Left ventricle myocardium inferior (tissue), 1 donor: Measurements from ENCODE around the gene PIK3C3. TPM values are rescaled to one million over a fixed set of nuclear protein-coding genes. Genes with fewer than 3 reads are reported as not detected.
"Not testable (repeated sequence)": the region's sequence is repeated elsewhere in the genome, so short reads cannot be mapped to it uniquely, and the experiment has no call there.

Experiments
- DNase-seq: peaks from one replicate; pipeline ENCODE4 v3.0.0-alpha.2; 2020
- H3K27ac ChIP-seq: fragments of 200-600 bp; replicated peaks from 2 replicates; pipeline ENCODE4 v1.8.0; 2021
- H3K27me3 ChIP-seq: fragments of 200-600 bp; 2 replicates; pipeline ENCODE4 v1.8.0; 2021; ENCODE audit warnings: low read depth
- H3K36me3 ChIP-seq: fragments of 200-600 bp; 2 replicates; pipeline ENCODE4 v1.8.0; 2021
- H3K4me1 ChIP-seq: fragments of 200-600 bp; 2 replicates; pipeline ENCODE4 v1.8.0; 2021
- H3K4me3 ChIP-seq: fragments of 200-600 bp; 2 replicates; pipeline ENCODE4 v1.8.0; 2021; ENCODE audit warnings: mild to moderate bottlenecking, moderate library complexity
- H3K9me3 ChIP-seq: fragments of 200-600 bp; replicated peaks from 2 replicates; pipeline ENCODE4 v1.8.0; 2021
- intact Hi-C: fragments of 100-400 bp; cut with micrococcal nuclease; formaldehyde crosslinking; loops from one replicate; pipeline ENCODE4 v1.11.0; 2022
- total RNA-seq: library from RNA; stranded (reverse); fragmentation: NEBNext Ultra II Directional; extraction: Animal tissue kit (Norgen Biotek cat#: 25700); gene quantifications from one replicate; pipeline ENCODE4 v1.2.1, GENCODE V29; 2021
- TF ChIP-seq, protein P1 (sequence below): fragments of 200-600 bp; IDR thresholded peaks from 2 replicates; pipeline ENCODE4 v1.8.0; 2021; ENCODE audit warnings: antibody characterized with exemption, mild to moderate bottlenecking, borderline replicate concordance
- donor health status: DM: no; HTN: yes; CAD: no; lungs with severe emphysema.

PIK3C3 gene
- total RNA-seq, 1 donor from 2014 or later = 33.2 TPM

DNA sequence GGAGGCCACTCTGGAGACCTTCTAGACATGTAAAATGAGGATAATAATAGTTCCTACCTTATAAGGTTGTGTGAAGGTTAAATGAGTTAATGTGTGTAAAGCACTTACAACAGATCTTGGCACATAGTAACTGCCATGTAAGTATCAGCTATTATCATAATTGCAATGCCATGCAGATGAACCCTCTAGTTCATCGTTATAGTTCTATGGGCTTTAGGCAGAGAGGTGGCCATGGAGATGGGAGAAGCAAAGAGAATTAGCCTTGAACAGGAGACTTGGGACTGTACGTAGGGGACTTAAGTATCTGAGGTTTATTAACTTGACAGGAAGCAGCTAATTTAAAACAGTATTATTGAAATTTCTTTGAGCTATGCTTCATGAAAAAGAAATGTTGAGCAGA, 151.8 kb downstream of the PIK3C3 start:
- intact Hi-C loops = no loop called here
- DNase-seq = no peak
- Histone ChIP-seq H3K27me3 (no peaks in the 10 kb centered on the region), H3K27ac (no peak overlapping the region), H3K4me3 (no peak overlapping the region), H3K4me1 (no peaks in the 10 kb centered on the region), H3K36me3 (no peaks in the 10 kb centered on the region), H3K9me3 (no peaks in the 10 kb centered on the region)
- TF ChIP-seq, protein P1, sequence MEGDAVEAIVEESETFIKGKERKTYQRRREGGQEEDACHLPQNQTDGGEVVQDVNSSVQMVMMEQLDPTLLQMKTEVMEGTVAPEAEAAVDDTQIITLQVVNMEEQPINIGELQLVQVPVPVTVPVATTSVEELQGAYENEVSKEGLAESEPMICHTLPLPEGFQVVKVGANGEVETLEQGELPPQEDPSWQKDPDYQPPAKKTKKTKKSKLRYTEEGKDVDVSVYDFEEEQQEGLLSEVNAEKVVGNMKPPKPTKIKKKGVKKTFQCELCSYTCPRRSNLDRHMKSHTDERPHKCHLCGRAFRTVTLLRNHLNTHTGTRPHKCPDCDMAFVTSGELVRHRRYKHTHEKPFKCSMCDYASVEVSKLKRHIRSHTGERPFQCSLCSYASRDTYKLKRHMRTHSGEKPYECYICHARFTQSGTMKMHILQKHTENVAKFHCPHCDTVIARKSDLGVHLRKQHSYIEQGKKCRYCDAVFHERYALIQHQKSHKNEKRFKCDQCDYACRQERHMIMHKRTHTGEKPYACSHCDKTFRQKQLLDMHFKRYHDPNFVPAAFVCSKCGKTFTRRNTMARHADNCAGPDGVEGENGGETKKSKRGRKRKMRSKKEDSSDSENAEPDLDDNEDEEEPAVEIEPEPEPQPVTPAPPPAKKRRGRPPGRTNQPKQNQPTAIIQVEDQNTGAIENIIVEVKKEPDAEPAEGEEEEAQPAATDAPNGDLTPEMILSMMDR = no peak

DNA sequence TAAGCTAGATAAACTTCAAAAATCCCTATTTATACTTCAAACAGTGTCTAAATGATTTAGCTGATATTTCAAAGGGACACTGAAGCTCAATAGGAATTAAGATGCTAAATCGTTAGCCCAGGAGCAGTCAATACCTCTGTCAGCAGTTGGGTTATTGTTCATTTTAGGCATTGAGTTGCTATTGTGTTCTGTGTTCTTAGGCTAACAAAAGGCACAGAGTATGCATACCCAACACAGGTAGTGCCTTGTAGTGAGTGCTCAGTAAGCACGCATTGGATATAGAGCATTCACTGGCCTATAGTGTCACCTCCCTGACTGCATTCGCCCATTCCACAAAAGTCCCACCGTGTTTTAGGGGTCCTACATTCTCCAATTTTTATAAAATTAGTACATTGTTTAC, 152.3 kb downstream of the PIK3C3 start:
- H3K27me3 ChIP-seq = no peaks in the 10 kb centered on the region
- TF ChIP-seq, protein P1 = no peak
- intact Hi-C loops = no loop called here

DNA sequence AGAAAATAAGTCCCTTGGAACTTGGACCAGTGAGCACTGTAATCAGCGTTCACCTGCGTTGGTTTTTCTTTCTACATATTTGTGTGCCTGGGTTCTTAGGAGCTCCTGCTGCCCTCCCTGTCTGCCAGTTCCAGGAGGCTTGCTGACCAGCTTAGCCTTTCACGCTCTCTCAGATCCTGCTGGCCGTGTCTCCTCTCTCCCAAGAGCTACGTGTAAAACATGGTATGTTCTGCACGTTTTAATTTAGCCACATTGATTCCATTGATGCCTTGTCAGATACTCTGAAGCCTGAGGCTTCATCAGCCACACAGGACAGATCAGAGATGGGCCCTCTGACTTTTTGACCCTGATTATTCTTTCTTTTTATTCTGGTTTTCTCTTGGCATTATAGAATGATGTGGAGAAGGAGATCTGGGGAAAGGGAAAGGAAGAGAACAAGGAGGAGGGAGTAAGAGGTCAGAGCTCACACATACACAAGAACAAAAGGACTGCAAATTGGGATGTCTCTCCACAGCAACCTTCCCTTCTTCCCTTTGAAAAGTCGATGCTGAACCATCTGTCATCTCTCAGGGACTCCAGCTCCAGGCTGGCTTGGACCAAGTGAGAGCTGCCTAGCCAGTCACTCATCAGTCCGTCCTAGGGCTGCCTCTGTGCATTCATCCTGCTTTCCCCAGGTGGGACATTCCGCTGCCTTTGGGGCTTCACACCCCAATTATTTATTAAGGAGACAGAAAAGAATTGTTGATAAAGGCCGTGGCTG, 152.8 kb downstream of the PIK3C3 start:
- H3K27me3 ChIP-seq = no peaks in the 10 kb centered on the region
- no peak for DNase-seq
- no peak overlapping the region for H3K4me3 ChIP-seq
- no peaks in the 10 kb centered on the region for H3K4me1 ChIP-seq
- no peaks in the 10 kb centered on the region for H3K9me3 ChIP-seq
- intact Hi-C loops = no loop called here
- no peak overlapping the region for H3K27ac ChIP-seq
- no peaks in the 10 kb centered on the region for H3K36me3 ChIP-seq
- TF ChIP-seq, protein P1 = no peak

More for the DNA sequence above, 152.3 kb downstream of the PIK3C3 start:
- H3K4me3 ChIP-seq = no peak overlapping the region
- no peak for DNase-seq
- H3K9me3 ChIP-seq = no peaks in the 10 kb centered on the region
- no peak overlapping the region for H3K27ac ChIP-seq
- H3K4me1 ChIP-seq = no peaks in the 10 kb centered on the region
- no peaks in the 10 kb centered on the region for H3K36me3 ChIP-seq

GRCh38 chr18:42112147-42112546, 157.1 kb downstream of the PIK3C3 start:
- H3K27ac ChIP-seq, H3K9me3 ChIP-seq, H3K4me3 ChIP-seq, H3K36me3 ChIP-seq, H3K27me3 ChIP-seq, DNase-seq, H3K4me1 ChIP-seq: not testable (repeated sequence)
- intact Hi-C loops = loop anchor here (10.0 kb wide), 2 partner anchors 183 to 1163 kb away; partner anchors contain the start of gene SYT4

DNA sequence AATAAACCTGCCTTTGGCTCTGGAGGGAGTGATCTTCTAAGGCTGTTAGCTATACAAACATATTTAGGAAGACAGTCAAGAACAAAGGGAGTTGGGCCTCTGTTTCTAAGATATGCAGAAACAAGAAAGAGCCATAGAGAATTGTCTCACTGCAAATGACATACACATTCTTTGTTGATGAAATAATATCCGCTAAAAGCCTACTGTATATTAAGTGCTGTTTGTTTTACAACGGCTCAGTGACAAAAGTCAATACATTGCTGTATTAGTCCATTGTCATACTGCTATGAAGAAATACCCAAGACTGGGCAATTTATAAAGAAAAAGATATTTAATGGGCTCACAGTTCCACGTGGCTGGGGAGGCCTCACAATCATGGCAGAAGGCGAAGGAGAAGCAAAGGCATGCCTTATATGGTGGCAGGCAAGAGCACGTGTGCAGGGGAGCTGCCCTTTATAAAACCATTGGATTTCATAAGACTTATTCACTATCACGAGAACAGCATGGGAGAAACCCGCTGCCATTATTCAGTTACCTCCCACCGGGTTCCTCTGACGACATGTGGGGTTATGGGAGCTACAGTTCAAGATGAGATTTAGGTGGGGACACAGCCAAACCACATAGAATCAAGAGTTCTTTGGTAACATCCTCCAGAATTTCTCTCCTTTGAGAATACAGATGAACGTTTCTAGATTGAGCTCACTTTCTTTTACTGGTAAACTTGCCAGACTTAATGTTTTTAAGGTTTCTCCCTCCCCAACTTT, 157.8 kb downstream of the PIK3C3 start:
- H3K27ac ChIP-seq = no peak overlapping the region
- no peak for DNase-seq
- intact Hi-C loops = loop anchor here (10.0 kb wide), 2 partner anchors 182 to 1162 kb away; partner anchors contain the start of gene SYT4

More for the DNA sequence above, 157.8 kb downstream of the PIK3C3 start:
- Histone ChIP-seq H3K4me1 (peaks cover 5% of the 10 kb centered on the region), H3K27me3 (no peaks in the 10 kb centered on the region), H3K4me3 (no peak overlapping the region), H3K9me3 (no peaks in the 10 kb centered on the region), H3K36me3 (no peaks in the 10 kb centered on the region)
- TF ChIP-seq, protein P1 = no peak
